Activated gamma-delta T cell treated with anti-CD3 and anti-CD28 coated beads, Interleukin-2, amount 50 U/mL, for 16 hours (primary cell): ENCODE data around the gene GFM2.
"Not testable (repeated sequence)": the region's sequence is repeated elsewhere in the genome, so short reads cannot be mapped to it uniquely, and the experiment has no call there.

Experiments used
- DNase-seq: peaks from one replicate; pipeline ENCODE4 v3.0.0-alpha.2; 2020; ENCODE audit warnings: low read depth

Gene GFM2

DNA sequence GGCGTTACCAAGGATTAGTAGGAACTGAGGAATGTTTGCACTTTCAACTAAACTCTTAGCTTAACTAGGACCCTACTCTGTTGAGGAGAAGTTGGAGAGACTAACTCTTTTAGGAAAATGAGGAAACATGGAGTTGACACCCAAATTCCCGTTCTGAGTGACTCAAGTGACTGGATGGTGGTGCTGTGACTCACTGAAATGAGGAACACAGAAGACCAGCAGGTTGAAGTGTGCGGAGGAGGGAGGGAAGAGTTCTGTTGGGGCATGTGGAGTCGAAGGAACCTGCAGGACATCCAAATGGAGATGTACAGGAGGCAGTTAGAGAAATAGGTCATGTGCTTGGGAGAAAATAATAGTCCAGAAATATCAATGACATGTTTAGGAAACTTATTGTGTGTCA lies 73.7 kb downstream of the GFM2 start:
- DNase-seq, result no peak

- no peak for DNase-seq
Observed at GRCh38 chr5:74686962-74687751, 79.8 kb downstream of the GFM2 start.

DNA sequence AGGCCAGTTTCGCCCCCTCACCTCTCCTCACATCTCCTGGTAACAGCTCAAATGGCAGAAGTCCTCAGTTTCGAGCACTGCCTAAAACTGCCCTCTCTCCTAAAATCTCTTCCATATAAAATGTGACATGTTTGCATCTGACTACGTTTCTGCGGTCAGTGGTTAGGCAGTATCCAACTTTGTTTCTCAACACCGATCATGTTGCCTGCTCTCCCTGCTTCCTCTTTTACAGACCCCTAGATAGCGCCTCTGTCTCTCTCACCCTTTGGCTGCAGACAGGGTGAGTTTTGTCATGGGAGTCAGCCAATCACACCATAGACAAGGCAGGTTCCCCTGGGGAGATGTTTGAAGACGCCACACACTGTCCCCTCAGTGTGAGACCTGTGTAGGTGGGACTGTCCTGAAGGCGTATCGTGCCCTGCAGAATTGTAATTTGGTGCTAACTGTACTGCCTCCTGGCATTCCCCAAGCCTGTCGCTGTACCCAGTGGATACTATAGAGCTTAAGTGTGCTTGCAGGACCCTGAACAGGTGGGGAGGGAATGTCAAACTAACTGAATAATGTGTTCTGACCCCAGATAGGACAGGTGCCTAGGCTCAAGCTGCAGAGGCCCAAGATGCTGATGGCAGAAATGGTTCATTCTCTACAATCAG lies 80.8 kb downstream of the GFM2 start:
- no peak for DNase-seq

DNA sequence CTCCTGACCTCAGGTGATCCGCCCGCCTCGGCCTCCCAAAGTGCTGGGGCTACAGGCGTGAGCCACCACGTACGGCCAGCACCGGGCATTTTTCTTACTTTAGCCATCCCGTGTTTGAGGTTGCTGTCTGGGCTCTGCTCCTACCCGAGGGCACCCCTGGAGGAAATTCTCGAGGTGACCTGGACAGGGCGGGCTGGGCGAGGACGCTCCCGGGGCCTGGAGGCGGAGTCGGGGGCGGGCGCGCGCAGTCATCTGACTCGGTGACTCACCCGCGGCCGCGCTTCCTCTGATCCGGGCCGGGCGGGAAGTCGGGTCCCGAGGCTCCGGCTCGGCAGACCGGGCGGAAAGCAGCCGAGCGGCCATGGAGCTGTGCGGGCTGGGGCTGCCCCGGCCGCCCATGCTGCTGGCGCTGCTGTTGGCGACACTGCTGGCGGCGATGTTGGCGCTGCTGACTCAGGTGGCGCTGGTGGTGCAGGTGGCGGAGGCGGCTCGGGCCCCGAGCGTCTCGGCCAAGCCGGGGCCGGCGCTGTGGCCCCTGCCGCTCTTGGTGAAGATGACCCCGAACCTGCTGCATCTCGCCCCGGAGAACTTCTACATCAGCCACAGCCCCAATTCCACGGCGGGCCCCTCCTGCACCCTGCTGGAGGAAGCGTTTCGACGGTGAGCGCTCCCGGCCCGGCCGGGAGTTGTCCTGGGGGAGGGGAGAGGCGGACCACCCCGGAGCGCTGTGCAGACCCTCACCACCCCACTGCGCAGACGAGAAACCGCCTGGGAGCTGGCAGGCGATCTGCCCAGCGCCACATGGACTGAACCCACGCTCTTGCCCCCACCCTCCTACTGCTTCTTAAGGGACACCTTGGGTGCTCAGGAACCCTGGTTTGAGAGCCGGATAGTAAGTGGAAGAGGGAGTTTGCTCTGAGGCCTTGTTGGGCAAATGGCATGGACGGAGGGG lies 81.7 kb downstream of the GFM2 start, which contains the start of gene HEXB:
TSS of gene HEXB (plus strand) at position 334 of the 952 bp plus-strand sequence. CDS start at position 362, 28 bp downstream.
- DNase-seq, result peak; percentile 69

- no peak for DNase-seq
Observed at GRCh38 chr5:74679966-74680365, 87.0 kb downstream of the GFM2 start.

- not testable (repeated sequence) for DNase-seq
Observed at GRCh38 chr5:74679300-74679699, 87.6 kb downstream of the GFM2 start.

GRCh38 chr5:74678123-74678522 lies 88.8 kb downstream of the GFM2 start:
- not testable (repeated sequence) for DNase-seq

DNA sequence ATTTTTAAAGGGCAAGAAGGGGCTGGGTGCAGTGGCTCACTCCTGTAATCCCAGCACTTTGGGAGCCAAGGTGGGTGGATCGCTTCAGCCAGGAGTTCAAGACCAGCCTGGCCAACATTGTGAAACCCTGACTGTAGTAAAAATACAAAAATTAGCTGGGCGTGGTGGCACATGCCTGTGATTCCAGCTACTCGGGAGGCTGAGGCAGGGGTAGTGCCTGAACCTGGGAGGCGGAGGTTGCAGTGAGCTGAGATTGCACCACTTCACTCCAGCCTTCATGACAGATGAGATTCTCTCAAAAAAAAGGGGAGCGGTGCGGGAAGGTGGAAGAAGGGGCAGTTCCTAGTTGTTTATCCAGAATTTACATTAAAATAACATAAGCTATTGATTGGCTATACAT lies 90.5 kb downstream of the GFM2 start:
- DNase-seq, result not testable (repeated sequence)

DNA sequence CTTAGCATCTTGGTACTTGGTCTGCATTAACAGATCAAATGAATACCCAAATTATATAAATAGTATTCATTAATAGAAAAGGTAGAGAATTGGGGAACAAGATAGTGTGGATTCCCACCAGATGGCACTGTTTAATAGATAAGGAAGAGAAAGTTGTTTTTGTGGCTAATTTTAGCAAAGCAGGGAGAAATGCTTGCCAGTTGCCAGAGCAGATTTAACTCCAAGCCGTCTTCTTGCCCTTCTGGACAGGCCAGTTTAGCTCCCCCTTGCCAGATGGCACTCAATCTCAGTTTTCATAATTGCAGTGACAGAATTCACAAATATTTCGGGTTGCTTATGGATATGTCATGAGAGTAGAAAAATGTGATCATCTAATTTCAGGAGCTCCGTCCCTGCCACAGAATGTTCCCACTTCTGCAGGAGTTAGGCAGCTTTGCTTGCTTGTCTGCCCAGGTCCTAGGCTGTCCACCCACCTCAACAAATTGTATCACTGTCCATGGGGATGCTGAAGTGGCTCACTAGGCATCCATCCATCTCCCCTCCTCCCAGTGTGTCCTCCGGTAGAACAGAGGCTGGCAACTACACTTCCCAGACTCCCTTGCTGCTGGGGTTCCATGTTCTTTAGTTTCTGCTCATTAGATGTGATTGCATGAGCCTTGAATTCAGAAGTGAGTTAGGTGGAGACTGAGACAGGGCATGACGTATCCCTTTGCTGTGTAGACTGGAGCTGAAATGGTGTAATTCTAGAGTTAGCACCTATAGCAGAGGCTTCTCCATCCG lies 93.7 kb downstream of the GFM2 start:
- DNase-seq, result no peak

DNA sequence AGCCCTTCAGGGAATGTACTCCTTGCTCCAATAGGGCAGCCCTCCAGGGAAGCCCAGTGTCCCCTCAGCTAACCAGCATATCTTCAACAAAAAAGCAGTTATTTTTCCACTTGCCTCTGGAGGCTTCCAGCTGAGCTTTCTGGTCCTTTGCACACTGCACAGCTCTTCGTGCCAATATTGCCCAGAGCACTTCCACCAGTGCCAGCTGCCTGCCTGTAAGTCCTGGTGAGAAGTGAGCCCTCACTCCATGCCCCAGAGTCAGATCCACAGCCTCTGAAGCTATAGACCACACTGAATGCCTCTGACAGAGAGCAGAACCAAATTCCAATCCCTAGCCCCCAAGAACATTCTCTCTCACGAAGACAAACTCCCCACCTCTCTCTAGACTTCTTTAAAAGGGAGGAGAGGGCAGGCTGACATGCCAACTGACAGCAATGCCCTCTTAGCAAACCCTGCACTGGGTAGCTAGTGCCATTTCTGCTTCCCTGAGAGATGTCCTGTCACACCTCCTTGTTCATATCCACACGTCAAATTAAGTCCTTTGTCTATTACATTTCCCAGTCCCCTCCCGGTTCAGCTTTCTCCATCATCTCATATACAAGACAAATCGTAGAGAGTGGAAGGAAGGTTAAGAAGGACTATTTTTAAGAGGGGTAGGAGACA lies 94.6 kb downstream of the GFM2 start:
- no peak for DNase-seq
